Activated T-helper 2 cell treated with anti-CD3 and anti-CD28 coated beads, Interferon-gamma antibody, Interleukin-2, Interleukin-4, amounts not matched to agents 10 μg/mL and 5 μg/mL and 100 μg/mL, durations not matched to agents 14 hours and 24 hours and 36 hours (primary cell): ENCODE results near the gene TNFRSF17. TPM values are rescaled to one million over a fixed set of nuclear protein-coding genes. Genes with fewer than 3 reads are reported as not detected.
A peak's percentile ranks its signal among the peaks of the same experiment; 100 is the strongest.
"Not testable (repeated sequence)": the region's sequence is repeated elsewhere in the genome, so short reads cannot be mapped to it uniquely, and the experiment has no call there.

Experiments used
- DNase-seq: peaks from one replicate; pipeline ENCODE4 v3.0.0; 2021; ENCODE audit warnings: low spot score
- H3K27ac Mint-ChIP-seq: one replicate; pipeline ENCODE4 v1.8.0; 2021; ENCODE audit warnings: mixed read lengths
- H3K27me3 Mint-ChIP-seq: one replicate; pipeline ENCODE4 v1.8.0; 2021; ENCODE audit warnings: low read depth, mixed read lengths
- H3K36me3 Mint-ChIP-seq: one replicate; pipeline ENCODE4 v1.8.0; 2021; ENCODE audit warnings: low read depth, mixed read lengths
- H3K4me1 Mint-ChIP-seq: one replicate; pipeline ENCODE4 v1.8.0; 2021; ENCODE audit warnings: low read depth, mixed read lengths
- H3K4me3 Mint-ChIP-seq: one replicate; pipeline ENCODE4 v1.8.0; 2021; ENCODE audit warnings: low read depth, mild to moderate bottlenecking, moderate library complexity, mixed read lengths
- H3K9me3 Mint-ChIP-seq: one replicate; pipeline ENCODE4 v1.8.0; 2021; ENCODE audit warnings: mixed read lengths
- intact Hi-C: fragments of 100-400 bp; cut with micrococcal nuclease; formaldehyde crosslinking; loops from one replicate; pipeline ENCODE4 v1.15.1; 2023
- total RNA-seq: library from RNA; stranded (reverse); gene quantifications from 2 replicates; pipeline ENCODE4 v1.2.3, GENCODE V29; 2022

TNFRSF17 gene
- total RNA-seq, 1 donor from 2014 or later = not detected

DNA sequence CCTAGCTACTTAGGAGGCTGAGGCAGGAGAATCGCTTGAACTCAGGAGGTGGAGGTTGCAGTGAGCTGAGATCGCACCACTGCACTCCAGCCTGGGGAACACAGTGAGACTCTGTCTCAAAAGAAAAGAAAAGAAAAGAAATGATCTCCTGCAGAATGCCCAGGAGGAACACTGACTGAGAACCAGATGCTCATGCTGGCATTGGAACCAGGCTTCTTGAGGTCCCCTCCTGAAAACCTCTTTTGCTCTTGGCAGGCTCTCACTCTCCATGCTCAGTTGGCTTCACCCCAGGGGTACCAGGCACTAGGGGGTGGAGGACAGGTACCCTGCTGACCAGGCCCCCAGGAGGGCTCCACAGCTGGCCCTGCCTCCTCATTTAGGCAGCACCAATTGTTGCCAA, 8.5 kb upstream of the TNFRSF17 start:
- H3K4me1 Mint-ChIP-seq = no peaks in the 10 kb centered on the region
- H3K9me3 Mint-ChIP-seq = no peaks in the 10 kb centered on the region
- no peaks in the 10 kb centered on the region for H3K27me3 Mint-ChIP-seq
- no peak overlapping the region for H3K4me3 Mint-ChIP-seq
- H3K27ac Mint-ChIP-seq = no peak overlapping the region
- DNase-seq = no peak
- no peaks in the 10 kb centered on the region for H3K36me3 Mint-ChIP-seq
- intact Hi-C loops = no loop called here

- Mint-ChIP-seq H3K4me3 (no peak overlapping the region), H3K4me1 (no peaks in the 10 kb centered on the region), H3K9me3 (no peaks in the 10 kb centered on the region), H3K27me3 (no peaks in the 10 kb centered on the region), H3K27ac (no peak overlapping the region), H3K36me3 (no peaks in the 10 kb centered on the region)
- DNase-seq = no peak
- intact Hi-C loops = no loop called here
These were observed 7.2 kb upstream of the TNFRSF17 start for GRCh38 chr16:11957591-11958395.

GRCh38 chr16:11962457-11962856, 2.6 kb upstream of the TNFRSF17 start:
- intact Hi-C loops, H3K36me3 Mint-ChIP-seq, H3K27ac Mint-ChIP-seq, H3K9me3 Mint-ChIP-seq, DNase-seq, H3K4me1 Mint-ChIP-seq, H3K4me3 Mint-ChIP-seq, H3K27me3 Mint-ChIP-seq: not testable (repeated sequence)

- H3K27me3 Mint-ChIP-seq, H3K4me1 Mint-ChIP-seq, H3K27ac Mint-ChIP-seq, H3K36me3 Mint-ChIP-seq, H3K9me3 Mint-ChIP-seq, H3K4me3 Mint-ChIP-seq, intact Hi-C loops, DNase-seq: not testable (repeated sequence)
These were observed 2.0 kb upstream of the TNFRSF17 start for GRCh38 chr16:11962978-11963377.

- intact Hi-C loops = no loop called here
- no peak for DNase-seq
- Mint-ChIP-seq H3K4me1 (peaks cover 3% of the 10 kb centered on the region), H3K27ac (no peak overlapping the region), H3K4me3 (no peak overlapping the region), H3K36me3 (no peaks in the 10 kb centered on the region), H3K27me3 (no peaks in the 10 kb centered on the region), H3K9me3 (no peaks in the 10 kb centered on the region)
These were observed 1.3 kb upstream of the TNFRSF17 start for GRCh38 chr16:11963706-11964105.

GRCh38 chr16:11966173-11966572, 1.2 kb downstream of the TNFRSF17 start:
- intact Hi-C loops = no loop called here
- H3K4me1 Mint-ChIP-seq = peaks cover 3% of the 10 kb centered on the region
- no peak overlapping the region for H3K27ac Mint-ChIP-seq
- no peaks in the 10 kb centered on the region for H3K27me3 Mint-ChIP-seq
- DNase-seq = no peak
- no peak overlapping the region for H3K4me3 Mint-ChIP-seq
- no peaks in the 10 kb centered on the region for H3K9me3 Mint-ChIP-seq
- no peaks in the 10 kb centered on the region for H3K36me3 Mint-ChIP-seq

DNA sequence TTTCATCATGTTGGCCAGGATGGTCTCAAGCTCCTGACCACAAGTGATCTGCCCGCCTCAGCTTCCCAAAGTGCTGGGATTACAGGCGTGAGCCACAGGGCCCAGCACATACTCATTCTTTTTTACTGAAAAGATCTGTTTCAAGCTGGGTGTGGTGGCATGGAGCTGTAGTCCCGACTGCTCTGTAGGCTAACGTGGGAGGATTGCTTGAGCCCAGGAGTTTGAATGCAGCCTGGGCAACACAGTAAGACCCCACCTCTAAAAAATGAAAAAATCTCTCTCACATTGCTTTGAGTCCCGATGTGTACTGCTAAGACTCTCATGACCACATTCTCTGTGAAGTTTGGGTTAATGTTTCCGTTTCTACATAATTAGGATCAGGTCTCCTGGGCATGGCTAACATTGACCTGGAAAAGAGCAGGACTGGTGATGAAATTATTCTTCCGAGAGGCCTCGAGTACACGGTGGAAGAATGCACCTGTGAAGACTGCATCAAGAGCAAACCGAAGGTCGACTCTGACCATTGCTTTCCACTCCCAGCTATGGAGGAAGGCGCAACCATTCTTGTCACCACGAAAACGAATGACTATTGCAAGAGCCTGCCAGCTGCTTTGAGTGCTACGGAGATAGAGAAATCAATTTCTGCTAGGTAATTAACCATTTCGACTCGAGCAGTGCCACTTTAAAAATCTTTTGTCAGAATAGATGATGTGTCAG, 2.3 kb downstream of the TNFRSF17 start:
- Mint-ChIP-seq H3K4me3 (no peak overlapping the region), H3K9me3 (no peaks in the 10 kb centered on the region), H3K27me3 (no peaks in the 10 kb centered on the region), H3K36me3 (no peaks in the 10 kb centered on the region), H3K27ac (no peak overlapping the region), H3K4me1 (peaks cover 3% of the 10 kb centered on the region)
- no peak for DNase-seq
- intact Hi-C loops = no loop called here

GRCh38 chr16:11968577-11968976, 3.6 kb downstream of the TNFRSF17 start:
- no peak overlapping the region for H3K4me3 Mint-ChIP-seq
- no peak overlapping the region for H3K27ac Mint-ChIP-seq
- intact Hi-C loops = no loop called here
- DNase-seq = no peak
- peaks cover 3% of the 10 kb centered on the region for H3K4me1 Mint-ChIP-seq
- no peaks in the 10 kb centered on the region for H3K9me3 Mint-ChIP-seq
- no peaks in the 10 kb centered on the region for H3K27me3 Mint-ChIP-seq
- no peaks in the 10 kb centered on the region for H3K36me3 Mint-ChIP-seq

DNA sequence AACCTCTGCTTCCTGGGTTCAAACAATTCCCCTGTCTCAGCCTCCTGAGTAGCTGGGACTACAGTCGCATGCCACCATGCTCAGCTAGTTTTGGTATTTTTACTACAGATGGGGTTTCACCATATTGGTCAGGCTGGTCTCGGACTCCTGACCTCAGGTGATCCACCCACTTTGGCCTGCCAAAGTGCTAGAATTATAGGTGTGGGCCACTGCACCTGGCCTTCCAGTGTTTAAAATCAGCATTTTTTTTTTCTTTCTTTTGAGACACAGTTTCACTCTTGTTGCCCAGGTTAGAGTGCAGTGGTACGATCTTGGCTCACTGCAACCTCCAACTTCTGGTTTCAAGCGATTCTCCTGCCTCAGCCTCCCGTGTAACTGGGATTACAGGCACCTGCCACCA, 5.3 kb downstream of the TNFRSF17 start:
- H3K9me3 Mint-ChIP-seq, H3K27me3 Mint-ChIP-seq, DNase-seq, H3K27ac Mint-ChIP-seq, H3K4me1 Mint-ChIP-seq, H3K4me3 Mint-ChIP-seq, H3K36me3 Mint-ChIP-seq: not testable (repeated sequence)
- intact Hi-C loops = loop anchor here (10.0 kb wide), 1 partner anchor 95 kb away; no protein-coding TSS in a partner anchor

- H3K27me3 Mint-ChIP-seq = no peaks in the 10 kb centered on the region
- DNase-seq = no peak
- peaks cover 4% of the 10 kb centered on the region for H3K36me3 Mint-ChIP-seq
- no peak overlapping the region for H3K4me3 Mint-ChIP-seq
- no peak overlapping the region for H3K27ac Mint-ChIP-seq
- peaks cover 11% of the 10 kb centered on the region for H3K4me1 Mint-ChIP-seq
- intact Hi-C loops = loop anchor here (10.0 kb wide), 1 partner anchor 93 kb away; no protein-coding TSS in a partner anchor
- no peaks in the 10 kb centered on the region for H3K9me3 Mint-ChIP-seq
These were observed 7.1 kb downstream of the TNFRSF17 start for GRCh38 chr16:11972128-11972527.

- Mint-ChIP-seq H3K9me3 (no peaks in the 10 kb centered on the region), H3K36me3 (peaks cover 4% of the 10 kb centered on the region), H3K4me3 (no peak overlapping the region), H3K27ac (no peak overlapping the region), H3K4me1 (peaks cover 20% of the 10 kb centered on the region), H3K27me3 (no peaks in the 10 kb centered on the region)
- intact Hi-C loops = loop anchor here (10.0 kb wide), 1 partner anchor 92 kb away; no protein-coding TSS in a partner anchor
- DNase-seq = no peak
These were observed 8.1 kb downstream of the TNFRSF17 start for GRCh38 chr16:11973070-11973469.

DNA sequence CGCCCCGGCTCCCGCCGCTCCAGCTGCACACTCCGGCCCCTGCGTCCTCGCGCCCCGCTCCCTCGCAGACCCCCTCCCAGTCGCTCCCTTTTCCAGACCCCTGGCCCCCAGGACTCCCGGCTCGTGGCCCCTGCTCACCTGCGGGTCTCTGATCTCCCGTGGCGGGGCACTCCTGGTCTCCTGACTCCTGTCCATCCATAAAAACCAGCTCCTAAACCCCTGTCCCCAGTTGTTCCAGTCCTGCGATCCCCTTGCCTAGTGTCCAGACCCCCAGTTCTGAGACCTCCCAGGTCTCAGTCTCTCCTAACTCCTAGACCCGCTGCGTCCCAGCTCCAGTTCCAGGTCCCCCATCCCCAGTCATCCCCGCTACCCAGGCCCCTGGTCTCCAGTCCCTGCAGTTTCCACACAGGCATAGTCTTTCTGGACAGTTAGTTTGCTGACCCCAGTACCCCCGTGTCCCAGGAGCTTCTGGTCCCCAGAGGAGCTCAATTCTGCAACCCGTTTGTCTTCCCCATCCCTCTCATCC, 11.9 kb downstream of the TNFRSF17 start:
- H3K27me3 Mint-ChIP-seq = no peaks in the 10 kb centered on the region
- H3K4me1 Mint-ChIP-seq = peaks cover 24% of the 10 kb centered on the region
- H3K9me3 Mint-ChIP-seq = no peaks in the 10 kb centered on the region
- H3K27ac Mint-ChIP-seq = peak overlapping the region; percentile 73
- intact Hi-C loops = loop anchor here (2.0 to 10.0 kb wide), 2 partner anchors 62 to 88 kb away; partner anchors contain the start of gene GSPT1
- peaks cover 4% of the 10 kb centered on the region for H3K36me3 Mint-ChIP-seq
- H3K4me3 Mint-ChIP-seq = peak overlapping the region; percentile 96
- DNase-seq = no peak
